IPS-18c (cell line): ENCODE results near the gene LYSMD3.
A peak's percentile ranks its signal among the peaks of the same experiment; 100 is the strongest.
"Not testable (repeated sequence)": the region's sequence is repeated elsewhere in the genome, so short reads cannot be mapped to it uniquely, and the experiment has no call there.

Source experiments
- H3K4me3 ChIP-seq: 2 replicates; pipeline ENCODE4 v1.7.0; 2013; ENCODE audit warnings: low read depth, mild to moderate bottlenecking, low read length, moderate library complexity; ENCODE audit not compliant: insufficient read depth
- H3K9me3 ChIP-seq: one replicate; pipeline ENCODE4 v1.6.1; 2013; ENCODE audit warnings: mild to moderate bottlenecking, low read length, moderate library complexity; ENCODE audit not compliant: control insufficient read depth, insufficient read depth

LYSMD3 gene

GRCh38 chr5:90529194-90529938 lies at the start of gene LYSMD3:
LYSMD3 (minus strand) TSS chr5:90529584; CDS start chr5:90525289, 4,295 bp downstream.
- Histone ChIP-seq H3K9me3 (no peaks in the 10 kb centered on the region), H3K4me3 (peak within 1 kb of the TSS; percentile 90)

GRCh38 chr5:90576566-90576965 lies 47.2 kb upstream of the LYSMD3 start:
- H3K4me3 ChIP-seq, H3K9me3 ChIP-seq: not testable (repeated sequence)

- Histone ChIP-seq H3K4me3 (no peak overlapping the region), H3K9me3 (no peaks in the 10 kb centered on the region)
These were observed 46.3 kb upstream of the LYSMD3 start for GRCh38 chr5:90575712-90576111.

GRCh38 chr5:90571147-90571773 lies 41.9 kb upstream of the LYSMD3 start:
- no peaks in the 10 kb centered on the region for H3K9me3 ChIP-seq

GRCh38 chr5:90570034-90570433 lies 40.6 kb upstream of the LYSMD3 start:
- H3K9me3 ChIP-seq = no peaks in the 10 kb centered on the region
- no peak overlapping the region for H3K4me3 ChIP-seq

More at GRCh38 chr5:90571147-90571773, 41.9 kb upstream of the LYSMD3 start:
- no peak overlapping the region for H3K4me3 ChIP-seq

GRCh38 chr5:90569084-90569483 lies 39.7 kb upstream of the LYSMD3 start:
- Histone ChIP-seq H3K4me3 (no peak overlapping the region), H3K9me3 (no peaks in the 10 kb centered on the region)

- Histone ChIP-seq H3K4me3 (no peak overlapping the region), H3K9me3 (no peaks in the 10 kb centered on the region)
These were observed 36.1 kb upstream of the LYSMD3 start for GRCh38 chr5:90565491-90565890.

GRCh38 chr5:90563108-90563507 lies 33.7 kb upstream of the LYSMD3 start:
- Histone ChIP-seq H3K9me3 (no peaks in the 10 kb centered on the region), H3K4me3 (no peak overlapping the region)

- Histone ChIP-seq H3K9me3 (no peaks in the 10 kb centered on the region), H3K4me3 (no peak overlapping the region)
These were observed 33.0 kb upstream of the LYSMD3 start for GRCh38 chr5:90562341-90562740.

- Histone ChIP-seq H3K4me3 (no peak overlapping the region), H3K9me3 (no peaks in the 10 kb centered on the region)
These were observed 32.4 kb upstream of the LYSMD3 start for GRCh38 chr5:90561766-90562165.

GRCh38 chr5:90560771-90561170 lies 31.4 kb upstream of the LYSMD3 start:
- Histone ChIP-seq H3K9me3 (no peaks in the 10 kb centered on the region), H3K4me3 (no peak overlapping the region)

- H3K4me3 ChIP-seq = peak within 1 kb of the TSS; percentile 79
- no peaks in the 10 kb centered on the region for H3K9me3 ChIP-seq
These were observed 29.2 kb upstream of the LYSMD3 start, which contains the start of gene ADGRV1 for GRCh38 chr5:90558344-90559192. ADGRV1 (plus strand) TSS chr5:90558797; CDS start chr5:90558896, 99 bp downstream.

- peak overlapping the region; percentile 61; the same call in 1 of the 2 replicates for H3K4me3 ChIP-seq
- no peaks in the 10 kb centered on the region for H3K9me3 ChIP-seq
These were observed 28.5 kb upstream of the LYSMD3 start for GRCh38 chr5:90557871-90558270.

GRCh38 chr5:90557391-90557790 lies 28.0 kb upstream of the LYSMD3 start:
- Histone ChIP-seq H3K9me3 (no peaks in the 10 kb centered on the region), H3K4me3 (no peak overlapping the region; the same call in 1 of the 2 replicates)

GRCh38 chr5:90555666-90556065 lies 26.3 kb upstream of the LYSMD3 start:
- Histone ChIP-seq H3K9me3 (no peaks in the 10 kb centered on the region), H3K4me3 (no peak overlapping the region)

GRCh38 chr5:90554358-90555006 lies 25.1 kb upstream of the LYSMD3 start:
- no peak overlapping the region for H3K4me3 ChIP-seq
- H3K9me3 ChIP-seq = no peaks in the 10 kb centered on the region

GRCh38 chr5:90553711-90554110 lies 24.3 kb upstream of the LYSMD3 start:
- Histone ChIP-seq H3K4me3 (no peak overlapping the region), H3K9me3 (no peaks in the 10 kb centered on the region)
